SIG-M5 treated with dmso at 0.1 percent for 504 hours (cell line): Measurements from ENCODE around the gene AAGAB.
"Not testable (repeated sequence)": the region's sequence is repeated elsewhere in the genome, so short reads cannot be mapped to it uniquely, and the experiment has no call there.

Experiments used
- DNase-seq: peaks from one replicate; lab custom pipeline; 2025; ENCODE audit not compliant: unreplicated experiment; lab: John Stamatoyannopoulos, UW

The AAGAB gene, protein sequence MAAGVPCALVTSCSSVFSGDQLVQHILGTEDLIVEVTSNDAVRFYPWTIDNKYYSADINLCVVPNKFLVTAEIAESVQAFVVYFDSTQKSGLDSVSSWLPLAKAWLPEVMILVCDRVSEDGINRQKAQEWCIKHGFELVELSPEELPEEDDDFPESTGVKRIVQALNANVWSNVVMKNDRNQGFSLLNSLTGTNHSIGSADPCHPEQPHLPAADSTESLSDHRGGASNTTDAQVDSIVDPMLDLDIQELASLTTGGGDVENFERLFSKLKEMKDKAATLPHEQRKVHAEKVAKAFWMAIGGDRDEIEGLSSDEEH

GRCh38 chr15:67254238-67255175 lies at the start of gene AAGAB, which contains the start of gene IQCH:
Gene AAGAB, minus strand, starts transcription at chr15:67254661. Its CDS starts 30 bp downstream, at chr15:67254631.
Gene IQCH, plus strand, starts transcription at chr15:67254786. Its CDS starts 111 bp downstream, at chr15:67254897.
- DNase-seq = peak; percentile 89

GRCh38 chr15:67303490-67304363 lies 49.3 kb upstream of the AAGAB start:
- DNase-seq = peak; percentile 18

- no peak for DNase-seq
These were observed 46.0 kb upstream of the AAGAB start for GRCh38 chr15:67300266-67301025.

GRCh38 chr15:67296684-67297083 lies 42.2 kb upstream of the AAGAB start:
- no peak for DNase-seq

DNA sequence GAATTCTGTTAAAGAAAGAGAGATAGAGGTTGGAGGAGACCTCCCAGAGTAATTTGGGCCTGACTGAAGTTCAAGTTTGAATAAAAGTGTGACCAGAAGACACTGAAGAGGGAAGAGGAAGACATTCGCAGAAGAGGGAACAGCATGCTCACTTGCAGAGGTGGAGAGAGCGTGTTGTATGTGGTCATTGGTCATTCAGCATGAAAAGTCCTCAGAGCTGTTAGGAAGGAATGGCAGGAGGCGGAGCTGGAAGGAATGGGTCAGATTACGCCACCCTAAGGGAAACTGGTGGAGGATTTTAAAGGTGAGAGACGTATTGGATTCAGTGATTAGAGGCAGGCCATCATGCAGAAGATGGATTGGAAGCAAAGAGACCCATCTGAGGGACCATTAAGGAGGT lies 41.7 kb upstream of the AAGAB start:
- DNase-seq = no peak

DNA sequence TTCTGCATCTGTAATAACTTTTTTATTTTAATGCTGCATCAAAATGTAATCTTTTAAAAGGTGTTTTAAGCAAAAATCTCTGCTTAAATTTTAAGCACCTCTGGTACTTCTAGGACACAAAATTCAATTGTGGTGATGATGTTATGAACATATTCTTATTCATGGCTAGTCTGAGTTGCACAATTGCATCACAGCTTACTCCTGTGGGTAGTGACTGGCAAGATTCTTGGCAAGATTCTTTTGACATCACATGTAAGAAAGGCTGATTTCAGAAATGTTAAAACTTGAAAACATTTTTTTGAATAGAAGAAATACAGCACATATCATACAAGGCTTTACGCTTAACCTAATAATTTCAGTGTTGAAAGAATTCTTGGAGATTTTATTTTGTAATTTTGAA lies 35.9 kb upstream of the AAGAB start:
- no peak for DNase-seq

DNA sequence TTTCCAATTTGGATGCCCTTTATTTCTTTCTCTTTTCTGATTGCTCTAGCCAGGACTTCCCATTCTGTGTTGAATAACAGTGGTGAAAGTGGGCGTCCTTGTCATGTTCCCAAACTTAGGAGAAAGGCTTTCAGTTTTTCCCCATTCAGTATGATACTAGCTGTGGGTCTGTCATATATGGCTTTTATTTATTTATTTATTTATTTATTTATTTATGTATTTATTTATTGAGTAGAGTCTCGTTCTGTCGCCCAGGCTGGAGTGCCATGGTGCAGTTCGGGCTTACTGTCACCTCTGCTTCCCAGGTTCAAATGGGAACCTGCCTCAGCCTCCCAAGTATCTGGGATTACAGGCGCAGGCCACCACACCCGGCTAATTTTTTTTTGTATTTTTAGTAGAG lies 31.9 kb upstream of the AAGAB start:
- DNase-seq = not testable (repeated sequence)

GRCh38 chr15:67285625-67286024 lies 31.2 kb upstream of the AAGAB start:
- not testable (repeated sequence) for DNase-seq

DNA sequence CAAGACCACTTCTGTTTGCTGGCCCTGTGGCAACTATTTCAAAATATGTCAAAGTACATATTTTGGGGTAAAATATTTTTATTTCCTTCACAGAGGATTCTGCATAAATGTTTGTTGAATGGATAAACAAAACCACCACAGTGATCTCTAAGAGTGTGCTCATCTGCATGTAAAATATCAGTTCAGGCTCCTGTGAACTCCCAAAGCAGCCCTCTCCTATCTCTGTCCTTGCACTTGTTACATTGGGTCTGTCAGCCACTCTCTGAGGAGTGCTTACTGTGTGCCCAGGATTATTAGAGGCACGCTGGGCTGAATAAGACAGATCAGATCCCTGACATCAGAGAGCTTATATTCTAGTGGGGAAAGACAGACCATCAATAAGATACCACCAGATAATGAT lies 27.3 kb upstream of the AAGAB start:
- no peak for DNase-seq

DNA sequence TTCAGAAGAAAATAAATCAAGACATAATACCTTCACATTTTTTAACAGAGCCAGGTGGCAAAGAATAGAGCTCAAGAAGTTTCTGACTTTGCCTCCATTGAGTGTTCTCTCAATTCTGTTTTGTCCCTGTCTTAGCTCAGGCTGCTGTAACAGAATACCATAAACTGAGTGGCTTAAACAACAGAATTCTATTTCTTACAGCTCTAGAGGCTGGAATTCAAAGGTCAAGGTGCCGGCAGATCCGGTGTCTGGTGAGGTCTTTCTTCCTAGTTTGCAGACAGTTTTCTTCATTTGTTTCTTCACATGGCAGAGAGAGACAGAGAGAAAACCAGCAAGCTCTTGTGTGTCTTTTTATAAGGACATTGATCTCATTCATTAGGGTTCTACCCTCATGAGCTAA lies 25.8 kb upstream of the AAGAB start:
- no peak for DNase-seq

DNA sequence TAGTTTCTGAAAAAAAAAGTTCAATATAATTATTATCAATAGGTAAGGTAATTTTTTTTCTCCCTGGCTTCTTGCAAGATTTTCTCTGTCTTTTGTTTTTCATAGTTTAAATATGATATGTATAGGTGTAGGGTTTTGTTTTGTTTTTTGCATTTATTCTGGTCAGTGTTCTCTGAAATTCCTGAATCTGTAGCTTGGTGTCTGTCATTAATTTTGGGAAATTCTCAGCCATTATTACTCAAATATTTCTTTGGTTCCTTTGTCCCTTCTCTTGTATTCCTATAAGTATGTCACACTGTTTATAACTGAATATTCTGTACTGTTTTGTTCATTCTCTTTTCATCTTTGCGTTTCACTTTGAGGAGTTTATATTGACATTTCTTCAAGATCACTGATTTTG lies 22.2 kb upstream of the AAGAB start:
- DNase-seq = no peak

DNA sequence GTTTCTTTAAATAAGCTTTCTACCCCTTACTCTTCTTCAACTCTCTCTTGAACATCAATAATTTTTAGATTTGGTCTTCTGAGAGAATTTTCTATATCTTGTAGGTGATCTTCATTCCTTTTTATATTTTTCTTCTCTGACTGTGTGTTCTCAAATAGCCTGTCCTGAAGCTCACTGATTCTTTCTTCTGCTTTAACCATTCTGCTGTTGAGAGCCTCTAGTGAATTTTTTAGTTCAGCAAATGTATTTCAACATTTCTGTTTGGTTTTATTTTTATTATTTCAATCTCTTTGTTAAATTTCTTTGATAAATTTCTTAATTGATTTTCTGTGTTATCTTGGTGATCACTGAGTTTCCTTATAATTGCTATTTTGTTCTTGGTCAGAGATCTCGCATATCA lies 19.8 kb upstream of the AAGAB start:
- no peak for DNase-seq

- DNase-seq = no peak
These were observed 13.8 kb upstream of the AAGAB start for GRCh38 chr15:67267951-67268941.

- DNase-seq = no peak
These were observed 13.0 kb upstream of the AAGAB start for GRCh38 chr15:67267440-67267839.

DNA sequence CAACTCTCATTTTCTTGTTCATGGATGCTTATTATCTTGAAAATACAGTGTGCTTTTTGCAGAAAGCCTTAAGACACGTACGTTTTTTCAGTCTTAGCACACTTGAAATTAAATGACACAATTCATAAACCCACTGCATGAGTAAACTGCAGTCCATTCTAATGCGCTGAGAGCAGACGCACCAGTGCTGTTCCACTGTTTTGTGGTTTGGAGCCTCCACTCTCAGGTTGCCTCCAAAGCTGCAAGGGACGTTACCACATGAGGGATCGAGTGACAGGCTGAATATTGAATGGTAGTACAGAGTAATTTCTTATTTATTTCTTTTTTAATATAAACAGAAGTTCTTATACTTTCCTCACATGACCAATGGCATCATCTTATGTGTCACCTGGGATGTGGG lies 12.4 kb upstream of the AAGAB start:
- DNase-seq = no peak

- no peak for DNase-seq
These were observed 5.3 kb upstream of the AAGAB start for GRCh38 chr15:67259806-67260205.

DNA sequence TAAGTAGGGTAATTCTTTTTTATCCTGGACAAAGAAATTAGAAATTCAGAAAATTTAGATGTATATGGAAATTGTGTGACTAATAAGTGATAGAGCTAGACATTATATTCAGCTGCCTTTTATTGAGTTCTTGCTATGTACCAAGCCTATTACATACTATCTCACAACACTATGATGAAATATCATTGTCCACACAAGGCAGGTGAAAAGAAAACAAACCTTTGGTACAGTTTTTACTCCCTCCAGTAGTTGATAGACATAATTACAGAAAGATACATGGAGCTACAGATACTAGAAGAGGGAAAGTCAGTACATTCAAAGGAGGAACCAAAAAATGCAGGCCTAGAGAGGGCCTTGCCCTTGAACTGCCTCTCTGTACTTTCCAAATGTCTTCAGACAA lies 4.9 kb upstream of the AAGAB start:
- no peak for DNase-seq

DNA sequence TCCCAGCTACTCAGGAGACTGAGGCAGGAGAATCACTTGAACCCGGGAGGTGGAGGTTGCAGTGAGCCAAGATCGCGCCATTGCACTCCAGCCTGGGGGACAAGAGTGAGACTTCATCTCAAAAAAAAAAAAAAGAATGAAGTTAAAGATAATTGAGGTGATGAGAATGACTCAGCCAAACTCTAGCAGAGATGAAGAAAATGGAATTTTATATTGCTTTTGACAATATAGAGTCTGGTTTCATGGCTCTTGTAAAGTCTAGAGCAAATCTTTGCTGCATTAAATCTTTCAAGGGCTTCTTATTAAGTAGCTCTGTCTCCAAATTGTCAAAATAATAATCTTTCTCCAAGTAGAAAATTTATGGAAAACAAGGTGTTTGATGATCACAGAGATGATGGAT lies 4.0 kb upstream of the AAGAB start:
- DNase-seq = not testable (repeated sequence)

- no peak for DNase-seq
These were observed 1.6 kb upstream of the AAGAB start for GRCh38 chr15:67256051-67256450.
